Right atrium auricular region (tissue), 2 donors: ENCODE measurements around the gene UBL7. TPM values are rescaled to one million over a fixed set of nuclear protein-coding genes. Genes with fewer than 3 reads are reported as not detected.

Experiments used
- DNase-seq: peaks from one replicate; pipeline ENCODE4 v3.0.0-alpha.2; 2019; ENCODE audit warnings: low spot score
- H3K27ac ChIP-seq, 2 donors: fragments of 200-600 bp; sonication (generic); 1 replicate in 1 of 2; 2 replicates in 1 of 2; pipeline ENCODE4 v1.5.1; 2016 to 2019
- H3K27me3 ChIP-seq, 2 donors: fragments of 200-600 bp; sonication (generic); one replicate each; pipeline versions ENCODE4 v1.5.1 to v1.6.0; 2017 to 2019
- H3K36me3 ChIP-seq: fragments of 200-600 bp; sonication (generic); one replicate; pipeline ENCODE4 v1.5.1; 2016
- H3K4me1 ChIP-seq, 2 donors: fragments of 200-600 bp; sonication (generic); one replicate each; pipeline versions ENCODE4 v1.5.1 to v1.6.0; 2017 to 2019
- H3K4me3 ChIP-seq, 2 donors: fragments of 200-600 bp; sonication (generic); 1 replicate in 1 of 2; 2 replicates in 1 of 2; pipeline ENCODE4 v1.5.1; 2017 to 2019; ENCODE audit warnings: mild to moderate bottlenecking in 1 of 2, moderate library complexity in 1 of 2
- H3K9me3 ChIP-seq, 2 donors: fragments of 200-600 bp; sonication (generic); one replicate each; pipeline ENCODE4 v1.5.1; 2019
- CTCF ChIP-seq, 2 donors: fragments of 200-600 bp; sonication (generic); IDR thresholded peaks; one replicate each; pipeline ENCODE4 v1.5.1; 2019; ENCODE audit warnings: antibody characterized with exemption in 2 of 2
- total RNA-seq, 2 donors: library from RNA; depleted of rRNA; stranded (reverse); fragments of >200 nt; gene quantifications; one replicate each; pipeline ENCODE4 v1.1.0, GENCODE V29; 2016

UBL7 gene
- total RNA-seq, 2 donors from 2014 or later = 65.4 to 68.2 TPM

GRCh38 chr15:74502301-74502700 lies 41.3 kb upstream of the UBL7 start:
- Histone ChIP-seq H3K27ac (no peak overlapping the region), H3K9me3 (no peaks in the 10 kb centered on the region), H3K36me3 (no peaks in the 10 kb centered on the region), H3K27me3 (no peaks in the 10 kb centered on the region), H3K4me3 (no peak overlapping the region), H3K4me1 (no peaks in the 10 kb centered on the region)
- DNase-seq = no peak
- TF ChIP-seq CTCF (IDR thresholded peaks at IDR 0.05) = no peak

GRCh38 chr15:74500401-74500800 lies 39.4 kb upstream of the UBL7 start:
- Histone ChIP-seq H3K4me3 (no peak overlapping the region), H3K9me3 (no peaks in the 10 kb centered on the region), H3K27me3 (no peaks in the 10 kb centered on the region), H3K4me1 (no peaks in the 10 kb centered on the region), H3K27ac (no peak overlapping the region), H3K36me3 (no peaks in the 10 kb centered on the region)
- no peak for DNase-seq
- TF ChIP-seq CTCF (IDR thresholded peaks at IDR 0.05) = no peak

GRCh38 chr15:74499366-74499765 lies 38.4 kb upstream of the UBL7 start:
- Histone ChIP-seq H3K9me3 (no peaks in the 10 kb centered on the region), H3K27ac (no peak overlapping the region), H3K36me3 (no peaks in the 10 kb centered on the region), H3K4me3 (no peak overlapping the region), H3K4me1 (no peaks in the 10 kb centered on the region), H3K27me3 (no peaks in the 10 kb centered on the region)
- DNase-seq = no peak
- no peak for TF ChIP-seq CTCF (IDR thresholded peaks at IDR 0.05)

- H3K27ac ChIP-seq = no peak overlapping the region
- no peaks in the 10 kb centered on the region for H3K27me3 ChIP-seq
- H3K9me3 ChIP-seq = no peaks in the 10 kb centered on the region
- H3K4me1 ChIP-seq = no peaks in the 10 kb centered on the region
- no peak for TF ChIP-seq CTCF (IDR thresholded peaks at IDR 0.05)
- H3K4me3 ChIP-seq = no peak overlapping the region
- no peaks in the 10 kb centered on the region for H3K36me3 ChIP-seq
- no peak for DNase-seq
Measured at GRCh38 chr15:74497584-74497983, 36.6 kb upstream of the UBL7 start.

- Histone ChIP-seq H3K4me1 (no peaks in the 10 kb centered on the region), H3K4me3 (no peak overlapping the region), H3K27ac (no peak overlapping the region), H3K36me3 (no peaks in the 10 kb centered on the region), H3K9me3 (no peaks in the 10 kb centered on the region), H3K27me3 (no peaks in the 10 kb centered on the region)
- no peak for DNase-seq
- TF ChIP-seq CTCF (IDR thresholded peaks at IDR 0.05) = no peak
Measured at GRCh38 chr15:74496648-74497047, 35.7 kb upstream of the UBL7 start.

- Histone ChIP-seq H3K36me3 (no peaks in the 10 kb centered on the region), H3K4me3 (no peak overlapping the region), H3K9me3 (no peaks in the 10 kb centered on the region), H3K4me1 (no peaks in the 10 kb centered on the region), H3K27ac (no peak overlapping the region), H3K27me3 (no peaks in the 10 kb centered on the region)
- no peak for DNase-seq
- no peak for TF ChIP-seq CTCF (IDR thresholded peaks at IDR 0.05)
Measured at GRCh38 chr15:74490339-74490689, 29.4 kb upstream of the UBL7 start.
